Dedifferentiated amniotic fluid mesenchymal stem cell (primary cell): Measurements from ENCODE around the gene TRIP10.

ENCODE experiments used
- DNase-seq: peaks from one replicate; pipeline ENCODE4 v3.0.0-alpha.2; 2016; ENCODE audit errors: extremely low spot score

The TRIP10 gene

GRCh38 chr19:6711605-6712004, 27.9 kb upstream of the TRIP10 start:
- DNase-seq: no peak

DNA sequence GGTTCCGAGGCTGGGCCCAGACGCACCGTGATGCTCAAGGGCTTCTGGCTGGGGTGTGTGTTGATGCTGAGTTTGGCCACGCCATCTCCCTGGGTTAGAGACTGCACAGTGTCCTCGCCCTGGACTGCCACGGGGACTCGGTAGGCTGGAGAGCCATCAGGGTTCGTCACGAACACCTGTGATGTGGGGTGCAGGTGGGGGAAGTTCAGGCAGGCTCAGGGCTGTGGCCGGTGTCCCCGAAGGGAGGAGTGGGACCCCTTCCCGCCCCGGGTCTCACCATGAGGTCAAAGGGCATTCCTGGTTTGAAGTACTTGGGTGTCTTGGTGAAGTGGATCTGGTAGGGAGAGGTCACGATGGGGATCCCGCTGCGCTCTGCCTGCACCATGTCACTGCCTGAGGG, 27.2 kb upstream of the TRIP10 start:
- DNase-seq: no peak

GRCh38 chr19:6712692-6713670, 26.5 kb upstream of the TRIP10 start:
- DNase-seq: no peak

DNA sequence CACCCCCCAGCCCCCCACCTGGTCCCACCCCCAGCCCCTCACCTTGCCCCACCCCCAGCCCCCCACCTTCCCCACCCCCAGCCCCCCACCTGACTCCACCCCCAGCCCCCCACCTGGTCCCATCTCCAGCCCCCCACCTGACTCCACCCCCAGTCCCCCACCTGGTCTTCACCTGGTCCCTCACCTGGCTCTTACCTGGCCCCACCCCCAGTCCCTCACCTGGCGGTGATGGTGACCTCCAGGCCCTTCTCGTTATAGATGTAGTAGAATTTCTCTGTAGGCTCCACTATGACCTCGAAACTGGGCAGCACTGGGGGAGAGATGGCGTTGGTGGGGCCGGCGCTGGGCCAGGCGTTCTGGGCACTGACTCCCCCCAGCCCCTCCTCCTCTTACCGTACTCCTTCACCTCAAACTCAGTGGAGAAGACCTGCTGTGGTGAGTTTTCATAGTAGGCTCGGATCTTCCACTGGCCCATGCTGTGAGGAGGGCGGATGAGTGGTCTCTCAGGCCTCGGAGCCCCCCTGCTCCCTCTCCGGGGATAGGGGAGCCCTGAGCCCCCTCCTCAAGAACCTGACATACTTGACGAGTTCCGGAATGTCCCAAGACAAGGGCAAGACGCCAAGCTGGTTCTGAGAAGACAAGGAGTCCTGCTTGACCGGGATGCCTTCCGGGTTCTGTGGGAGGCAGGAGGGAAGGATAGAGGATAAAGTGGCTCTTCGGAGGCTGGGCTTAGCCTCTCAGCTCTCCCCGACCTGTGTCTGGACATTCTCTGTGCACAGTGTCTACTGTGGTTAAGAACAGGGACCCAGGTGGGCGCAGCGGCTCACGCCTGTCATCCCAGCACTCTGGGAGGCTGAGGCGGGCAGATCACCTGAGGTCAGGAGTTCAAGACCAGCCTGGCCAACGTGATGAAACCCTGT, 25.4 kb upstream of the TRIP10 start:
- DNase-seq: no peak

DNA sequence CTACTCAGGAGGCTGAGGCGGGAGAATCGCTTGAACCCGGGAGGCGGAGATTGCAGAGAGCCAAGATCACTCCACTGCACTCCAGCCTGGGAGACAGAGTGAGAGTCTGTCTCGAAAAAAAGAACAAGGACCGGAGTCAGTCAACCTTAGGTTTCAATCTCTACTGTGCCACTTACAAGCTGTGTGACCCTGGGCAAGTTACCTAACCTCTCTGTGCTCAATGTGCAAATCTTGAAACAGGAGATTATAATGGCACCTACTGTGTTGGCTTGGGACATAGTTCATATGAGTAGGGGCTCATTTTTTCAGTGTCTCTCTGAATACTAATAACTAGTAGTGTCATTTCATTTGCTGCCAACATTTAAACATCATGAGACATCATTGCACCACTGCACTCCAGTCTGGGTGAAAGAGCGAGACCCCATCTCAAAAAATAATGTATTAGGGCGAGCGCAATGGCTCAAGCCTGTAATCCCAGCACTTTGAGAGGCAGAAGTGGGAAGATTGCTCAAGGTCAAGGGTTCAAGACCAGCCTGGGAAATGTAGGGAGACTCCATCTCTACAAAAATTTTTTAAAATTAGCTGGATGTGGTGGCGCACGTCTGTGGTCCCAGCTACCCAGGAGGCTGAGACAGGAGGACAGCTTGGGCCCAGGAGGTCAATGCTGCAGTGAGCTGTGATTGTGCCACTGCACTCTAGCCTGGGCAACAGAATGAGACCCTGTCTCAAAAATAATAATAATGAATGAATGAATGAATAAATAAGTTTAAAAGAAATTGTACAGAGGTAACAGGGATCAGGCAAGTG, 24.5 kb upstream of the TRIP10 start:
- no peak for DNase-seq

DNA sequence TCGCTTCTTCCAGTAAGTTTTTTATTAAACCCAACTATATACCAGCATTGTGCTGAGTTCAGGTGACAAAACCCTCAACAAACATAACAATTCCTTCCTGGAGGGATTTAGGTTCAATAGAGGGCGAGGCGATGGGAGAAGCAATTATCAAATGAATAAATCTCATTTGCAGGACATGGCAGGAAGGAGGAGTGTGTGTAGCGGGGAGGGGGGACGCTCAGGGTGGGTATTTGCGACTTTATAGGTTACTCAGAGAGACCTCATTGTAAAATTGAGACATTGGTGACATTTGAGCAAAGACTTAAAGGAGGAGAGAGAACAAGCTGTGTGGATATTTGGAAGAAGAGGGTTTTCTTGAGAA, 22.9 kb upstream of the TRIP10 start:
- DNase-seq: no peak

GRCh38 chr19:6717036-6717435, 22.4 kb upstream of the TRIP10 start:
- no peak for DNase-seq

- DNase-seq: no peak
Observed at GRCh38 chr19:6717441-6717971, 22.0 kb upstream of the TRIP10 start.

GRCh38 chr19:6718111-6718740, 21.3 kb upstream of the TRIP10 start:
- DNase-seq: no peak

DNA sequence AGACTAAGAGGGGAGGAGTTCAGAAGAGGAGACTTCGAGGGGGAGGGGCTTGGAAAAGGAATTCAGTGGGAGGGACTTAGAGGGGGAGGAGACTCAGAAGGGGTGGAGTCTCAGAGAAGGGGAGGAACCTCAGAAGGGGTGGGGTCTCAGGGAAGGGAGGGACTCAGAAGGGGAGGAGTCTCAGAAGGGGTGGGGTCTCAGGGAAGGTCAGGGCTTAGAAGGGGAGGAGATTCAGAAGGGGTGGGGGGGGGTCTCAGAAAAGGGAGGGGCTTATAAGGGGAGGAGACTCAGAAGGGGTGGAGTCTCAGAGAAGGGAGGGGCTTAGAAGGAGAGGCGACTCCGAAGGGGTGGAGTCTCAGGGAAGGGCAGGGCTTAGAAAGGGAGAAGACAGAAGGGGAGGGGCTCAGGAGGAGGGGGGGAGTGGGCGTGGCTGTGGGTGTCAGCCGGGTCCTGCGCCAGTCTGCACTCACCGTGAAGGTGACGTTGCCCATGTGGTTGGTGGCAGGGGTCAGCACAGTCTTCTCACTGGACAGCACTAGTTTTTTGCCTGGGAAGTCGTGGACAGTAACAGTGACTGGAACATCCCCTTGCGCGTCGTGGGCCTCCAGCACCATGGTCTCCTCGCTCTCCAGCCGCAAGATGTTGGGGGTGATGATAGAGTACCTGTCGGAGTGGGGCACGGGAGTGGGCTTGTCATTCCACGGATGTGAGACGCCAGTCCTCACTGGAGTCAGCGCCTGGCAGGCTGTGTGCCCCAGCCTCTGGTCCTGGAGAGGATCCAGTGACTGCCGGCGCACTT, 20.5 kb upstream of the TRIP10 start:
- DNase-seq: no peak

GRCh38 chr19:6719540-6719861, 20.0 kb upstream of the TRIP10 start:
- DNase-seq: no peak

DNA sequence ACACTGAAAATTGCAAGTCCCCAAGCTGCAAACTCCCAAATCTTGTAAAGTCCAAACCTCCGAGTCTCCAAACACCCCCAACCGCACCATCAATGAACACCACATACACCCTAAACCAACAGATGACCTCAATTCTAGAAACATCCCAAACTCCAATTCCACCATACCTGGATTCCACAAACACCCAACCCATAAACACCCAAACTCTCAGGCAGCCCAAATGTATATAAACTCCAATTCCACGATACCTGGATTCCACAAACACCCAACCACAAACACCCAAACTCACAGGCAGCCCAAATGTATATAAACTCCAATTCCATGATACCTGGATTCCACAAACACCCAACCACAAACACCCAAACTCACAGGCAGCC, 19.5 kb upstream of the TRIP10 start:
- no peak for DNase-seq

DNA sequence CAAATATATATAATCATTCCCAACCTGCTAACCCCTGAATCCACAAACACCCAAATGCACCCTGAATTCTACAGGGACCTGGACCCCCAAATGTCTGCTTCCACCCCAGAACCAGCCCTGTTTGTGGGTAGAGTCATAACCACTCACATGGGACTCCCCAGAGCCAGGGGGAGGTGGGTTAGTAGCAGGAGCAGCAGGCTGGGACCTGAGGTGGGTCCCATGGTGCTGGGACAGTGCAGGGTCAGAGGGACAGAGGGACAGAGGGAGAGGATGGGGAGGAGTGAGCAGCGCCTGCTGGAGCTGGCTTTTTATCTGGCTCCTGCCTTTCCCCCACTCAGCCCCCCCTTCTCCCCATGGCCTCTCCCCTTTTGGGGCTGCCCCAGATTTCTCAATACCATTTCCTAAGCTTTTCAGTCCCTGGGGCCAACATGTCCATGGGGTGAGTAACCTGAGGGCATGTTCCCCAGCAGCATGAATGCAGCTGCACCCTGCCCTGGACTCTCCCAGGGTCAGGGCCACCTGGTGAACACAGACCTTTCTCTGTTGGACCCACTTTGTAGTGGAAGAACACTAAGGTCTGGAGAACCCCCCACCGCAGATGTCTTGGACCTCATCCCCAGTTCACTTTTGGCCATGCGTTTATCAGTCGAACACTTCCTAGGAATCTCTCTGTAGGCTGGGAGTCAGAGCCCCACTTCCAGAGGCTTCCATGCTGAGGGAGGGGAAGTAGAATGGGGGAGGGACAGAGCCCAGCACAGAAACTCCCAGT, 18.9 kb upstream of the TRIP10 start, which contains the start of gene C3:
Gene C3 (minus strand): TSS at position 282 of the 769 bp plus-strand sequence. CDS start 61 bp downstream, at position 221.
- no peak for DNase-seq

- no peak for DNase-seq
Observed at GRCh38 chr19:6721138-6721474, 18.4 kb upstream of the TRIP10 start.

- DNase-seq: no peak
Observed at GRCh38 chr19:6721773-6722172, 17.7 kb upstream of the TRIP10 start.

GRCh38 chr19:6723108-6723618, 16.3 kb upstream of the TRIP10 start:
- no peak for DNase-seq

DNA sequence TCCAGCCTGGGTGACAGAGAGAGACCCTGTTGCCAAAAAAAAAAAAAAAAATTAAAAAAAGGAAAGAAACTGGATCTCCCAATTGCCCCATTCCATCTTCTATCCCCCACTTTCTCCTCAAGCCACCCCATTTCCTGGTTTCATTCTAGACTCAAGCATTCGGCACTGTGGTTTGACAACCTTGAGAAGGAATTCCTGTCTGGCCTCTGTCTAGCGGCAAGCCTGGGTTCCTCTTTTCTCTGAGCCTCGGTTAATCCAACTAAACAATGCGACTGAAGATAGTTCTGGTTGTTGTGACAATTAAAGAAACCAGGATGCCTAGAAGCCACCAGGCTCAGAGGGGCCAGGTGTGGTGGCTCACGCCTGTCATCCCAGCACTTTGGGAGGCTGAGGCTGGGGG, 15.7 kb upstream of the TRIP10 start:
- DNase-seq: no peak

- DNase-seq: no peak
Observed at GRCh38 chr19:6724631-6725492, 14.6 kb upstream of the TRIP10 start.
